Common myeloid progenitor, CD34-positive (primary cell): ENCODE measurements around the gene TAF11L4. TPM values are rescaled to one million over a fixed set of nuclear protein-coding genes. Genes with fewer than 3 reads are reported as not detected.
A peak's percentile ranks its signal among the peaks of the same experiment; 100 is the strongest.
"Not testable (repeated sequence)": the region's sequence is repeated elsewhere in the genome, so short reads cannot be mapped to it uniquely, and the experiment has no call there.

Source experiments
- CTCF ChIA-PET: fragments of 350-600 bp; sonication (Branson Sonifier 250); formaldehyde crosslinking; loops from one replicate; lab custom pipeline; 2021; ENCODE audit warnings: antibody characterized with exemption; lab: Charles Lee
- POLR2A ChIA-PET: fragments of 350-600 bp; sonication (Branson Sonifier 250); formaldehyde crosslinking; loops from one replicate; lab custom pipeline; 2021; ENCODE audit warnings: antibody characterized with exemption; lab: Charles Lee
- DNase-seq, 3 donors: peaks; one replicate each; pipeline versions ENCODE4 v3.0.0 to v3.0.0-alpha.2; 2013
- H3K27ac ChIP-seq, 2 experiments: 1 replicate in 1 of 2; 2 replicates in 1 of 2; pipeline ENCODE4 v1.7.0; 2013; ENCODE audit warnings: inconsistent platforms in 2 of 2, low read length in 2 of 2, mild to moderate bottlenecking in 2 of 2, low read depth in 1 of 2, moderate library complexity in 1 of 2; ENCODE audit not compliant: severe bottlenecking in 2 of 2, insufficient read depth in 1 of 2, poor library complexity in 1 of 2
- H3K27me3 ChIP-seq, 5 experiments: replicated peaks in 2 of 5; 1 replicate in 3 of 5; 2 replicates in 2 of 5; pipeline versions ENCODE4 v1.6.1 to v1.7.0; 2013; ENCODE audit warnings: low read length in 4 of 5, mild to moderate bottlenecking in 2 of 5, moderate library complexity in 2 of 5, inconsistent platforms in 1 of 5; ENCODE audit not compliant: insufficient read depth in 5 of 5, control insufficient read depth in 4 of 5
- H3K36me3 ChIP-seq, 4 experiments: 1 replicate in 2 of 4; 2 replicates in 2 of 4; pipeline versions ENCODE4 v1.6.1 to v1.7.0; 2013; ENCODE audit warnings: low read length in 3 of 4, control low read depth in 1 of 4, mild to moderate bottlenecking in 1 of 4; ENCODE audit not compliant: control insufficient read depth in 4 of 4, insufficient read depth in 4 of 4
- H3K4me1 ChIP-seq, 4 experiments: 1 replicate in 3 of 4; 2 replicates in 1 of 4; pipeline versions ENCODE4 v1.6.1 to v1.7.1; 2013; ENCODE audit warnings: low read length in 3 of 4, mild to moderate bottlenecking in 3 of 4, control low read depth in 1 of 4, inconsistent platforms in 1 of 4, moderate library complexity in 1 of 4; ENCODE audit not compliant: control insufficient read depth in 4 of 4, insufficient read depth in 4 of 4; ENCODE audit errors: control extremely low read depth in 1 of 4
- H3K4me3 ChIP-seq, 7 experiments: 1 replicate in 4 of 7; 2 replicates in 3 of 7; pipeline versions ENCODE4 v1.5.1 to v1.7.0; 2013; ENCODE audit warnings: mild to moderate bottlenecking in 7 of 7, low read length in 6 of 7, moderate library complexity in 6 of 7, inconsistent platforms in 2 of 7, low read depth in 2 of 7, control low read depth in 1 of 7; ENCODE audit not compliant: insufficient read depth in 4 of 7, control insufficient read depth in 1 of 7; ENCODE audit errors: extremely low read depth in 1 of 7
- H3K9me3 ChIP-seq, 5 experiments: 1 replicate in 4 of 5; 2 replicates in 1 of 5; pipeline versions ENCODE4 v1.6.1 to v1.7.1; 2013; ENCODE audit warnings: low read length in 4 of 5, mild to moderate bottlenecking in 2 of 5, inconsistent platforms in 1 of 5, low read depth in 1 of 5, moderate library complexity in 1 of 5; ENCODE audit not compliant: control insufficient read depth in 4 of 5, insufficient read depth in 2 of 5; ENCODE audit errors: control extremely low read depth in 1 of 5
- WGBS: methylation state at CpG from one replicate; pipeline ENCODE4 v1.1.5; 2013; ENCODE audit not compliant: insufficient coverage; 5-methylcytosine and 5-hydroxymethylcytosine counted together
- polyA plus RNA-seq: library from polyadenylated mRNA; unstranded; fragments of 120-200 nt; gene quantifications from one replicate; pipeline ENCODE4 v1.2.1, GENCODE V29; 2013

The TAF11L4 gene
- polyA plus RNA-seq, result not detected

- H3K4me1 ChIP-seq, H3K4me3 ChIP-seq, H3K27ac ChIP-seq, H3K27me3 ChIP-seq, CTCF ChIA-PET, POLR2A ChIA-PET, H3K36me3 ChIP-seq, H3K9me3 ChIP-seq, DNase-seq: not testable (repeated sequence)
- WGBS, result no CpG with 5 or more reads among the region's 15 CpGs
These were observed at the start of gene TAF11L4 for GRCh38 chr5:17521501-17521900. Gene TAF11L4 (plus strand): TSS chr5:17521801.

GRCh38 chr5:17475064-17475463 is 46.5 kb upstream of the TAF11L4 start:
- H3K4me1 ChIP-seq, H3K4me3 ChIP-seq, POLR2A ChIA-PET, H3K27ac ChIP-seq, H3K27me3 ChIP-seq, H3K36me3 ChIP-seq, H3K9me3 ChIP-seq, DNase-seq, CTCF ChIA-PET: not testable (repeated sequence)

- Histone ChIP-seq H3K9me3 (no peaks in the 10 kb centered on the region), H3K27ac (no peak overlapping the region), H3K4me3 (no peak overlapping the region), H3K36me3 (no peaks in the 10 kb centered on the region), H3K27me3 (no peaks in the 10 kb centered on the region), H3K4me1 (no peaks in the 10 kb centered on the region)
- ChIA-PET CTCF (no interaction called here), POLR2A (no interaction called here)
- no peak for DNase-seq
- WGBS, result 100% methylated on average over 1 of the region's 3 CpGs
These were observed 44.6 kb upstream of the TAF11L4 start for GRCh38 chr5:17477043-17477442.

- WGBS, result 85% methylated on average over 3 of the region's 7 CpGs
- no peaks in the 10 kb centered on the region for H3K9me3 ChIP-seq
- DNase-seq, result no peak
- POLR2A ChIA-PET, result no interaction called here
- CTCF ChIA-PET, result no interaction called here
- no peaks in the 10 kb centered on the region for H3K27me3 ChIP-seq
- H3K4me3 ChIP-seq, result no peak overlapping the region
- H3K4me1 ChIP-seq, result no peaks in the 10 kb centered on the region
- no peak overlapping the region for H3K27ac ChIP-seq
- no peaks in the 10 kb centered on the region for H3K36me3 ChIP-seq
These were observed 43.9 kb upstream of the TAF11L4 start for GRCh38 chr5:17477573-17478265.

GRCh38 chr5:17481378-17481777 is 40.2 kb upstream of the TAF11L4 start:
- H3K4me1 ChIP-seq, result no peaks in the 10 kb centered on the region
- CTCF ChIA-PET, result no interaction called here
- POLR2A ChIA-PET, result no interaction called here
- no peak overlapping the region for H3K27ac ChIP-seq
- H3K36me3 ChIP-seq, result no peaks in the 10 kb centered on the region
- no peak for DNase-seq
- no peaks in the 10 kb centered on the region for H3K27me3 ChIP-seq
- no peaks in the 10 kb centered on the region for H3K9me3 ChIP-seq
- no peak overlapping the region for H3K4me3 ChIP-seq
- 100% methylated on average over 1 of the region's 4 CpGs for WGBS

- 100% methylated on average over 1 of the region's 2 CpGs for WGBS
- no peaks in the 10 kb centered on the region for H3K36me3 ChIP-seq
- H3K27ac ChIP-seq, result no peak overlapping the region
- no peak overlapping the region for H3K4me3 ChIP-seq
- CTCF ChIA-PET, result no interaction called here
- POLR2A ChIA-PET, result no interaction called here
- peak in 1 of 3 donors; percentile 0 for DNase-seq
- H3K9me3 ChIP-seq, result no peaks in the 10 kb centered on the region
- no peaks in the 10 kb centered on the region for H3K4me1 ChIP-seq
- no peaks in the 10 kb centered on the region for H3K27me3 ChIP-seq
These were observed 38.8 kb upstream of the TAF11L4 start for GRCh38 chr5:17482790-17483189.

- H3K4me1 ChIP-seq, H3K36me3 ChIP-seq, DNase-seq, H3K27ac ChIP-seq, H3K27me3 ChIP-seq, H3K4me3 ChIP-seq, H3K9me3 ChIP-seq, CTCF ChIA-PET: not testable (repeated sequence)
- 95% methylated on average over 7 of the region's 10 CpGs for WGBS
- POLR2A ChIA-PET, result interaction anchor here (0.6 kb wide), 1 partner anchor 665 kb away, joined by 3 read pairs; no protein-coding TSS in a partner anchor
These were observed 35.0 kb upstream of the TAF11L4 start for GRCh38 chr5:17486464-17487173.
